Suprapubic skin (tissue), 4 donors: ENCODE data around the gene RASSF8.

Experiments used
- CTCF ChIP-seq, 2 donors: fragments of 200-600 bp in 1 of 2; fragments of 450-650 bp in 1 of 2; sonication (generic) in 1 of 2; IDR thresholded peaks; one replicate each; pipeline ENCODE4 v1.5.1; 2016 to 2019; ENCODE audit warnings: antibody characterized with exemption in 2 of 2, mild to moderate bottlenecking in 1 of 2, moderate library complexity in 1 of 2
- POLR2A ChIP-seq, 2 donors: fragments of 450-650 bp; IDR thresholded peaks; one replicate each; pipeline ENCODE4 v1.6.1; 2017; ENCODE audit warnings: antibody characterized with exemption in 2 of 2, mild to moderate bottlenecking in 2 of 2, moderate library complexity in 2 of 2
- POLR2AphosphoS5 ChIP-seq, 3 donors: sonication (generic); formaldehyde crosslinking; IDR thresholded peaks; one replicate each; pipeline ENCODE4 v1.6.1; 2017; ENCODE audit warnings: antibody characterized with exemption in 3 of 3

- TF ChIP-seq POLR2A (IDR thresholded peaks at IDR 0.05) (no peak), CTCF (IDR thresholded peaks at IDR 0.05) (no peak), POLR2AphosphoS5 (IDR thresholded peaks at IDR 0.05) (no peak)
Observed at GRCh38 chr12:26031827-26032226, 73.3 kb downstream of the RASSF8 start.
